NCI-H1694 treated with DMSO at 0.1 percent for 48 hours (cell line): ENCODE measurements around the gene CALHM3.

Experiments used
- DNase-seq: peaks from one replicate; lab custom pipeline; 2025; lab: John Stamatoyannopoulos, UW

Gene CALHM3

DNA sequence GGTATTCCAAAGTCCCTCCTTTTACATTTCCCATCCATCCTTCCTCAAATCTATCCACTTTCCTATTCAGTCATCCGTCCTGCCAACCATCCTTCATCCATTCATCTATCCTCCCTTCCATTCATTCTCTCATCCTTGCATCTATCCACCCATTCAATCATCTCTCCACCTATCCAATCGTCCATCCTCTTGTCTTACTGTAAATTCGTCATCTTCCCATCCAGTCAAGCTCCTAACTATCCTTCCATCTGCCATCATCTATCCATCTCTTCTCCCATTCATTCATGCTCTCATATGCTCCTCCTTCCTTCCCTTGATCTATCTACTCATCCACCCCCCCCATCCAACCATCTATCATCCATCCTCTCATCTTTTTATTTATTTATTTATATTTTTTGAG is 5.0 kb downstream of the CALHM3 start:
- no peak for DNase-seq

DNA sequence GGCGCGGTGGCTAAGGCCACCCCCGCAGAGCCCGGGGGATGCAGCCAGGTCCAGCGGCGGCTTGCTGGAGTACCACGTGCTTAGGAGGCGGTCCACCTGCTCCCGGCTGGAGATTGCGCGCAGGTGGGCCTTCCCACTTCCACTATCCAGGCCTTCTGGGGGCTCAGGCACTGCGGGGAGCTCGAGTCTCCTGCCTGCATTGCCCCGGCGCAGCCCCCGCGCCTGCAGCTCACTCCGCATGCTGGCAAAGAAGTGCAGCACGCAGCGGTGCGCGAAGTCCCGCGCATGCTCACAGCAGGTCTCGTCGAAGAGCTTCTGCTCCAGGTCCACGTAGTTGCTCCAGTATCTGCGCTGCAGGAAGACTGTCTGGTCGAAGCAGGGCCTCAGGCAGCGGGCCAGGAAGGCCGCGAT is 5.8 kb downstream of the CALHM3 start:
- DNase-seq = no peak

- DNase-seq = no peak
These were observed 7.0 kb downstream of the CALHM3 start for GRCh38 chr10:103472005-103472404.

GRCh38 chr10:103470761-103471653 is 8.0 kb downstream of the CALHM3 start:
- no peak for DNase-seq

GRCh38 chr10:103469201-103469600 is 9.8 kb downstream of the CALHM3 start:
- no peak for DNase-seq

GRCh38 chr10:103467406-103467805 is 11.6 kb downstream of the CALHM3 start:
- no peak for DNase-seq

- no peak for DNase-seq
These were observed 12.3 kb downstream of the CALHM3 start for GRCh38 chr10:103466734-103467133.

GRCh38 chr10:103465411-103466179 is 13.4 kb downstream of the CALHM3 start:
- no peak for DNase-seq

GRCh38 chr10:103463499-103463898 is 15.5 kb downstream of the CALHM3 start:
- DNase-seq = no peak

DNA sequence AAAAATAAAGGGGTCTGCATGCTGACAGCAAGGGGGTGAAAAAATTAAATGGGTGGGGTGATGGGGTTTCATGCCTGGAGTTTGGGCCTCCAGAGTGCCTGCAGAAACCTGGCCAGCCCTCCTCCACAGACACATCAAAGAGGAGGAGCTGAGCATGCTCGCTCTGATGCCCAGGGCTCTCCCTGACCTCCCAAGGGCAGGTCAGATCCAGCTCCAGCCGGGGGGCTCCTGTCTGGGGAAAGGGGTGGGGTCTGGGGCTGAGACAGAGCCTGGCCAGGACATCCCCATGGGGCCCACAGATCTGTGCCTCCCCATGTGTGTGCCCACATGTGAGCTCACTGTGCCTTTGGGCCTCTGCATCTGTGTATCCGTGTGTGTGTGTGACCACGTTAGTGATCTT is 19.4 kb downstream of the CALHM3 start:
- no peak for DNase-seq

GRCh38 chr10:103458720-103459119 is 20.3 kb downstream of the CALHM3 start, which contains the start of gene CALHM1:
CALHM1 (minus strand) TSS chr10:103458900; CDS start chr10:103458751, 149 bp downstream.
- no peak for DNase-seq

GRCh38 chr10:103457896-103458583 is 21.0 kb downstream of the CALHM3 start:
- no peak for DNase-seq

- DNase-seq = peak; percentile 17
These were observed 21.8 kb downstream of the CALHM3 start for GRCh38 chr10:103457176-103457712.

DNA sequence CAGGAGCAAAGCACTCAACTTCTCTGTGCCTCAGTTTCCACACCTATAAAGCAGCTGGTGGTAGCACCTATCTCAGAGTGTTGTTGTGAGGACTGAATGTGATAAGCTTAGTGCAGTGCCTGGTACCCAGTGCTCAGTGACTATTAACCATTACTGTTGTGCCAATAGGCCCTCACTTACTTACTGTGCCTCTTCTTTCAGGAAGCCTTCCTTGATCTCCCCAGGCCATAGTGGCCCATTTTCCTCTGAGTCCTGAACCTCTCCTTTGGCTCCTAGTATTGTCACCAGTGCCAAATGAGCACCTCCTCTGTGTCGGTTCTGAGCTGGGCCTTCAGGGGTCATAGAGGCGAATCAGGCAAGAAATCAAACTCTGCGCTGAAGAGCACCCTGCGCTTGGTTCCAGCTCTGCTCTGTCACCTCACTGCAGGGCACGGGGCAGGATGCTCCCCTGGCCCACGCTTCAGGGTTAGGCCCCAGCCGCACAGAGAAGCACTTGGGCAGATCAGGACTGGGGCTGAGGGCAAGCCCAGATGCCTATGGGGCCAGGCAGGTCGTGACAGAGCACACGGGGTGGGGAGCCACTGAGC is 22.9 kb downstream of the CALHM3 start:
- no peak for DNase-seq

DNA sequence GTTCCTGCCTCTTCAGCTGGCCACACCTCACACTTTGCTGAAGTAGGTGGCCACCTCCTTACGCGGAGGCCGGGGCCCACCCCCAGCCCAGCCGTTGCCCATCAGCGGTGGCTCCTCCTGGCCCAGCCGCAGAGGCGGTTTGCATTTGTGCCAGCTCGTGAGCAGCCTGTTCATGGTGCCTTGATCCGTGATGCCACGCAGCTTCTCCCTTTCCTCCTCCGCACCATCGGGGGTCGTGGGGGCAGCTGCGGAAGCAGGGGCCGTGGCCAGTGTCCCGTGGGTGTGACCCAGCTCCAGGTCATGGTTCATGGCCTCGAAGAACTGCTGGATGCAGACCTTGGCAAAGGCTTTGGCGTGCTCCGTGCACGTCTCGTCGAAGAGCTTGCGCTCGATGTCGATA is 23.8 kb downstream of the CALHM3 start:
- DNase-seq = no peak

- no peak for DNase-seq
These were observed 25.0 kb downstream of the CALHM3 start for GRCh38 chr10:103454026-103454425.

DNA sequence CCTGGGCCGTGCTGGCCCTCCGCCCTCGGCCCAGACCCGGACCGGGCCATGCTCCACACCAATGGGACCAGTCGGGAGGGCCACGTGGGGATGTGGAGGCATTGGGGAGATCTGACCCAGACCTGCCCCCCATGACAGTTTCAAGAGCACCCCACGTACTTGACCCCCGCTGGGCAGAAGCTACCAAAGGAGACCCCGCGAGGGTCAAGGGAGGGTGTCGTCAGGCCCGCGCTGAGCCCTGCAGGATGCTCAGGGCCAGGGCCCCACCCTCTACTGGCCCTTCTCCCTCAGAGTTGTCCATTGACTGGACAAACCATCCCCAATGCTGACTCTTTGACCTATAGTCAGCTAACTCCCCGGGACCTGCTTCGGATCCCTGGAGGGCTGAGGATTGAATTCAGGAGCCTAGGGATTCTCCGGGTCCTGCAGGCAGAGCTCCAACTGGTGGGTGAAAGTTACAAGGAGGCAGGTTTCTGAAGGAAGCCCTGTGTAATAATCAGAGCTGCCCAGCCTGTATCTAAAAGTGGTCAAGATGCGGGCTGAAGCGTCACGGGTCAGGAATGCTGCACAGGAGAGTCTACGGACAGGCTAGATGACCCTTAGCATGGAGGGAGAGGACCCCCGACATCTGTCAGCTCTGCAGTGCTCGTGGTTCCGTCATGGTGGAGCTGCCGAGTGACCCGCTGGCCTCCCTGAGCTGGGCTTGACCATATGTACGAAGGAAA is 26.4 kb downstream of the CALHM3 start:
- no peak for DNase-seq

- peak; percentile 56 for DNase-seq
These were observed 27.1 kb downstream of the CALHM3 start, which contains the start of gene CALHM2 for GRCh38 chr10:103451831-103452505. CALHM2 (minus strand) TSS chr10:103452370; CDS start chr10:103449941, 2,429 bp downstream.

- DNase-seq = no peak
These were observed 27.8 kb downstream of the CALHM3 start for GRCh38 chr10:103451091-103451813.
